HCT116 (cell line): ENCODE data around the gene ZNF567. TPM values are rescaled to one million over a fixed set of nuclear protein-coding genes. Genes with fewer than 3 reads are reported as not detected.

Source experiments
- ATAC-seq: fragments of 200-7000 bp; cut with Tn5 transposase; 2 replicates; pipeline ENCODE4 v1.9.1; 2020; ENCODE audit warnings: mild to moderate bottlenecking, moderate library complexity
- BruUV-seq: library from RNA; stranded (reverse); fragments of 400-500 nt; replicated peaks from 2 replicates; lab custom pipeline; 2021; lab: Mats Ljungman, UMichigan
- CTCF ChIA-PET: fragments of 300-600 bp; sonication (Branson Sonifier 250); formaldehyde crosslinking; loops from one replicate; lab custom pipeline; 2021; ENCODE audit warnings: antibody characterized with exemption; lab: Charles Lee
- POLR2A ChIA-PET: fragments of 300-600, 350-600 bp; sonication (Branson Sonifier 250); formaldehyde crosslinking; loops from one replicate; lab custom pipeline; 2021; ENCODE audit warnings: antibody characterized with exemption; lab: Charles Lee
- RAD21 ChIA-PET, 2 experiments: fragments of 300-600 bp; sonication (Branson Sonifier 250); formaldehyde crosslinking; loops; one replicate each; lab custom pipeline; 2023; ENCODE audit warnings: low total read pairs in 2 of 2; ENCODE audit not compliant: uncharacterized antibody in 2 of 2, unreplicated experiment in 2 of 2, low non-redundant PET in 1 of 2; lab: Charles Lee
- DNase-seq: peaks from one replicate; pipeline ENCODE4 v3.0.0-alpha.2; 2010; ENCODE audit warnings: low read depth, low spot score
- H2AFZ ChIP-seq: fragments of 200-600 bp; shearing (Covaris generic), sonication (generic); 2 replicates; pipeline ENCODE4 v1.6.1; 2017; ENCODE audit warnings: low read depth, mixed run types, mixed read lengths, antibody characterized with exemption, low read length; ENCODE audit not compliant: poor library complexity, severe bottlenecking
- H3K27ac ChIP-seq: 2 replicates; pipeline ENCODE4 v1.5.1; 2012; ENCODE audit warnings: low read depth, low read length
- H3K27me3 ChIP-seq: fragments of 200-600 bp; sonication (generic); 2 replicates; pipeline ENCODE4 v1.6.1; 2016; ENCODE audit warnings: mixed run types, low read length, mixed read lengths; ENCODE audit not compliant: insufficient read depth
- H3K36me3 ChIP-seq, 2 experiments: fragments of 200-500 bp in 1 of 2; fragments of 200-600 bp in 1 of 2; sonication (Bioruptor generic) in 1 of 2; sonication (generic) in 1 of 2; 2 replicates each; pipeline versions ENCODE4 v1.5.1 to v1.6.1; 2014 to 2016; ENCODE audit warnings: low read length in 2 of 2, inconsistent platforms in 1 of 2, mixed read lengths in 1 of 2, mixed run types in 1 of 2; ENCODE audit not compliant: insufficient read depth in 2 of 2, control insufficient read depth in 1 of 2
- H3K4me1 ChIP-seq, 2 experiments: fragments of 200-600 bp in 1 of 2; sonication (generic) in 1 of 2; 2 replicates each; pipeline versions ENCODE4 v1.5.1 to v1.6.1; 2012 to 2017; ENCODE audit warnings: low read length in 2 of 2, inconsistent platforms in 1 of 2, mild to moderate bottlenecking in 1 of 2, mixed read lengths in 1 of 2, mixed run types in 1 of 2, moderate library complexity in 1 of 2; ENCODE audit not compliant: insufficient read depth in 2 of 2, control insufficient read depth in 1 of 2
- H3K4me2 ChIP-seq: fragments of 200-600 bp; sonication (generic); 2 replicates; pipeline ENCODE4 v1.6.1; 2017; ENCODE audit warnings: mixed run types, low read length, mixed read lengths
- H3K4me3 ChIP-seq, 2 experiments: fragments of 200-600 bp in 1 of 2; sonication (generic) in 1 of 2; replicated peaks in 1 of 2; 2 replicates each; pipeline ENCODE4 v1.5.1; 2011 to 2016; ENCODE audit warnings: low read length in 2 of 2, control low read depth in 1 of 2, low read depth in 1 of 2, mild to moderate bottlenecking in 1 of 2, mixed read lengths in 1 of 2, mixed run types in 1 of 2
- H3K79me2 ChIP-seq: fragments of 200-600 bp; sonication (generic); 2 replicates; pipeline ENCODE4 v1.6.1; 2017; ENCODE audit warnings: mild to moderate bottlenecking, mixed run types, low read length, moderate library complexity, mixed read lengths; ENCODE audit not compliant: insufficient read depth
- H3K9ac ChIP-seq: fragments of 200-600 bp; sonication (generic); 2 replicates; pipeline ENCODE4 v1.6.1; 2016; ENCODE audit warnings: low read length, mixed read lengths
- H3K9me2 ChIP-seq: fragments of 200-600 bp; sonication (generic), shearing (Covaris generic); 2 replicates; pipeline ENCODE4 v1.6.1; 2017; ENCODE audit warnings: mixed run types, mild to moderate bottlenecking, moderate library complexity; ENCODE audit not compliant: insufficient read depth
- H3K9me3 ChIP-seq, 2 experiments: fragments of 200-500 bp in 1 of 2; fragments of 200-600 bp in 1 of 2; sonication (Bioruptor generic) in 1 of 2; sonication (generic) in 1 of 2; 2 replicates each; pipeline ENCODE4 v1.6.1; 2014 to 2017; ENCODE audit warnings: low read length in 2 of 2, mixed read lengths in 2 of 2, inconsistent platforms in 1 of 2, low read depth in 1 of 2, mild to moderate bottlenecking in 1 of 2, mixed run types in 1 of 2, moderate library complexity in 1 of 2; ENCODE audit not compliant: control insufficient read depth in 1 of 2, insufficient read depth in 1 of 2
- H4K20me1 ChIP-seq: fragments of 200-600 bp; sonication (generic), shearing (Covaris generic); 2 replicates; pipeline ENCODE4 v1.6.1; 2017; ENCODE audit warnings: mixed run types, mild to moderate bottlenecking, moderate library complexity; ENCODE audit not compliant: insufficient read depth
- CBX3 ChIP-seq: IDR thresholded peaks from 2 replicates; pipeline ENCODE4 v1.6.1; 2012; ENCODE audit warnings: low read depth
- ELF1 ChIP-seq: IDR thresholded peaks from 2 replicates; pipeline ENCODE4 v1.6.1; 2012; ENCODE audit warnings: low read depth, borderline replicate concordance
- EZH2phosphoT487 ChIP-seq: fragments of 200-600 bp; IDR thresholded peaks from 2 replicates; pipeline ENCODE4 v1.6.1; 2018; ENCODE audit warnings: antibody characterized with exemption, borderline replicate concordance
- FOSL1 ChIP-seq: IDR thresholded peaks from 2 replicates; pipeline ENCODE4 v1.6.1; 2012; ENCODE audit warnings: low read depth
- RAD21 ChIP-seq: IDR thresholded peaks from 2 replicates; pipeline ENCODE4 v1.6.1; 2012; ENCODE audit warnings: low read depth, mild to moderate bottlenecking
- SIN3A ChIP-seq: IDR thresholded peaks from 2 replicates; pipeline ENCODE4 v1.6.1; 2012; ENCODE audit warnings: low read depth
- SP1 ChIP-seq: IDR thresholded peaks from 2 replicates; pipeline ENCODE4 v1.6.1; 2012; ENCODE audit warnings: low read depth
- SRF ChIP-seq: IDR thresholded peaks from 2 replicates; pipeline ENCODE4 v1.6.1; 2012; ENCODE audit warnings: low read depth
- TCF7L2 ChIP-seq: IDR thresholded peaks from 2 replicates; pipeline ENCODE4 v1.7.0; 2011; ENCODE audit warnings: borderline replicate concordance, inconsistent platforms; ENCODE audit not compliant: insufficient read depth, insufficient read length; ENCODE audit errors: extremely low read depth
- YY1 ChIP-seq: IDR thresholded peaks from 2 replicates; pipeline ENCODE4 v1.6.1; 2011; ENCODE audit warnings: low read length, low read depth, moderate library complexity, mild to moderate bottlenecking; ENCODE audit not compliant: insufficient replicate concordance; ENCODE audit errors: extremely low read depth
- ZFX ChIP-seq: fragments of 450-650 bp; IDR thresholded peaks from 2 replicates; pipeline ENCODE4 v1.6.1; 2017
- intact Hi-C: fragments of 100-400 bp; cut with micrococcal nuclease; formaldehyde crosslinking; loops from 2 replicates; pipeline ENCODE4 v1.10.0; 2022
- total RNA-seq: library from RNA; stranded (reverse); gene quantifications from one replicate; pipeline ENCODE4 v1.2.1, GENCODE V29; 2021; ENCODE audit not compliant: unreplicated experiment
- TF ChIP-seq, protein P1 (sequence below): IDR thresholded peaks from 2 replicates; pipeline ENCODE4 v1.6.1; 2012; ENCODE audit warnings: low read depth
- TF ChIP-seq, protein P2 (sequence below): IDR thresholded peaks from 2 replicates; pipeline ENCODE4 v1.6.1; 2011; ENCODE audit warnings: mild to moderate bottlenecking, low read length, moderate library complexity; ENCODE audit not compliant: insufficient replicate concordance; ENCODE audit errors: extremely low read depth
- TF ChIP-seq, protein P3 (sequence below): IDR thresholded peaks from 2 replicates; pipeline ENCODE4 v1.6.1; 2012

The ZNF567 gene
- total RNA-seq, 1 experiment from 2014 or later = 5.6 TPM

DNA sequence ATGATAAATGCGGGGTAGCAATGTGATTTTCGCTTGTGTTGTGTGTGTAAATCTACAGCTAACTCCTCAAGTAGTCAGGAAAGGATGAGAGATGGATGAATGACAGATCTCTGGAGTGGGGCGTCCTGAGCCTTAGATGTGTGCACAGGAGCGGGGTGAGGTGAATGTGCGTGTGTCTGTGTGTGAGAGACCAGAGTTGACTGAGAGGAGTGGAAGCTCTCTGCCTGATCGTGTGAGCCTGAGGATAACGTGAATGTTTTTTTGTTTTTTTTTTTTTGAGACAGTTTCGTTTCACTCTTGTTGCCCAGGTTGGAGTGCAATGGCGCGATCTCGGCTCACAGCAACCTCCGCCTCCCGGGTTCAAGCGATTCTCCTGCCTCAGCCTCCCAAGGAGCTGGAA lies 21.6 kb upstream of the ZNF567 start:
- ChIA-PET CTCF (no interaction called here), RAD21 (no interaction called here), POLR2A (no interaction called here)
- Histone ChIP-seq H3K4me2 (no peak overlapping the region), H2AFZ (no peak overlapping the region), H3K27me3 (no peaks in the 10 kb centered on the region), H3K36me3 (no peaks in the 10 kb centered on the region), H3K9me2 (no peaks in the 10 kb centered on the region), H3K4me3 (no peak overlapping the region), H3K9ac (no peak overlapping the region), H4K20me1 (no peaks in the 10 kb centered on the region), H3K79me2 (no peaks in the 10 kb centered on the region), H3K4me1 (no peaks in the 10 kb centered on the region), H3K9me3 (peaks cover 16 to 29% of the 10 kb centered on the region in 2 experiments; a peak in 2 of 4 replicates), H3K27ac (no peak overlapping the region)
- no TSS peak for BruUV-seq
- ATAC-seq (no peak), DNase-seq (no peak)
- TF ChIP-seq RAD21 (no peak), TCF7L2 (no peak), SIN3A (no peak), YY1 (no peak), EZH2phosphoT487 (no peak), CBX3 (no peak), SRF (no peak), FOSL1 (no peak), SP1 (no peak), ZFX (no peak), ELF1 (no peak)
- TF ChIP-seq, protein P1, sequence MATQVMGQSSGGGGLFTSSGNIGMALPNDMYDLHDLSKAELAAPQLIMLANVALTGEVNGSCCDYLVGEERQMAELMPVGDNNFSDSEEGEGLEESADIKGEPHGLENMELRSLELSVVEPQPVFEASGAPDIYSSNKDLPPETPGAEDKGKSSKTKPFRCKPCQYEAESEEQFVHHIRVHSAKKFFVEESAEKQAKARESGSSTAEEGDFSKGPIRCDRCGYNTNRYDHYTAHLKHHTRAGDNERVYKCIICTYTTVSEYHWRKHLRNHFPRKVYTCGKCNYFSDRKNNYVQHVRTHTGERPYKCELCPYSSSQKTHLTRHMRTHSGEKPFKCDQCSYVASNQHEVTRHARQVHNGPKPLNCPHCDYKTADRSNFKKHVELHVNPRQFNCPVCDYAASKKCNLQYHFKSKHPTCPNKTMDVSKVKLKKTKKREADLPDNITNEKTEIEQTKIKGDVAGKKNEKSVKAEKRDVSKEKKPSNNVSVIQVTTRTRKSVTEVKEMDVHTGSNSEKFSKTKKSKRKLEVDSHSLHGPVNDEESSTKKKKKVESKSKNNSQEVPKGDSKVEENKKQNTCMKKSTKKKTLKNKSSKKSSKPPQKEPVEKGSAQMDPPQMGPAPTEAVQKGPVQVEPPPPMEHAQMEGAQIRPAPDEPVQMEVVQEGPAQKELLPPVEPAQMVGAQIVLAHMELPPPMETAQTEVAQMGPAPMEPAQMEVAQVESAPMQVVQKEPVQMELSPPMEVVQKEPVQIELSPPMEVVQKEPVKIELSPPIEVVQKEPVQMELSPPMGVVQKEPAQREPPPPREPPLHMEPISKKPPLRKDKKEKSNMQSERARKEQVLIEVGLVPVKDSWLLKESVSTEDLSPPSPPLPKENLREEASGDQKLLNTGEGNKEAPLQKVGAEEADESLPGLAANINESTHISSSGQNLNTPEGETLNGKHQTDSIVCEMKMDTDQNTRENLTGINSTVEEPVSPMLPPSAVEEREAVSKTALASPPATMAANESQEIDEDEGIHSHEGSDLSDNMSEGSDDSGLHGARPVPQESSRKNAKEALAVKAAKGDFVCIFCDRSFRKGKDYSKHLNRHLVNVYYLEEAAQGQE = no peak
- TF ChIP-seq, protein P2, sequence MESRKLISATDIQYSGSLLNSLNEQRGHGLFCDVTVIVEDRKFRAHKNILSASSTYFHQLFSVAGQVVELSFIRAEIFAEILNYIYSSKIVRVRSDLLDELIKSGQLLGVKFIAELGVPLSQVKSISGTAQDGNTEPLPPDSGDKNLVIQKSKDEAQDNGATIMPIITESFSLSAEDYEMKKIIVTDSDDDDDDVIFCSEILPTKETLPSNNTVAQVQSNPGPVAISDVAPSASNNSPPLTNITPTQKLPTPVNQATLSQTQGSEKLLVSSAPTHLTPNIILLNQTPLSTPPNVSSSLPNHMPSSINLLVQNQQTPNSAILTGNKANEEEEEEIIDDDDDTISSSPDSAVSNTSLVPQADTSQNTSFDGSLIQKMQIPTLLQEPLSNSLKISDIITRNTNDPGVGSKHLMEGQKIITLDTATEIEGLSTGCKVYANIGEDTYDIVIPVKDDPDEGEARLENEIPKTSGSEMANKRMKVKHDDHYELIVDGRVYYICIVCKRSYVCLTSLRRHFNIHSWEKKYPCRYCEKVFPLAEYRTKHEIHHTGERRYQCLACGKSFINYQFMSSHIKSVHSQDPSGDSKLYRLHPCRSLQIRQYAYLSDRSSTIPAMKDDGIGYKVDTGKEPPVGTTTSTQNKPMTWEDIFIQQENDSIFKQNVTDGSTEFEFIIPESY = no peak
- TF ChIP-seq, protein P3, sequence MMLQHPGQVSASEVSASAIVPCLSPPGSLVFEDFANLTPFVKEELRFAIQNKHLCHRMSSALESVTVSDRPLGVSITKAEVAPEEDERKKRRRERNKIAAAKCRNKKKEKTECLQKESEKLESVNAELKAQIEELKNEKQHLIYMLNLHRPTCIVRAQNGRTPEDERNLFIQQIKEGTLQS = no peak
- intact Hi-C loops = no loop called here
